ENCODE results near the gene DGKB. TPM values are rescaled to one million over a fixed set of nuclear protein-coding genes. Genes with fewer than 3 reads are reported as not detected.

Gene DGKB
- total RNA-seq, 6 experiments from 2014 or later = 0.11 to 0.16 (median 0.13) TPM; not detected in 2

DNA sequence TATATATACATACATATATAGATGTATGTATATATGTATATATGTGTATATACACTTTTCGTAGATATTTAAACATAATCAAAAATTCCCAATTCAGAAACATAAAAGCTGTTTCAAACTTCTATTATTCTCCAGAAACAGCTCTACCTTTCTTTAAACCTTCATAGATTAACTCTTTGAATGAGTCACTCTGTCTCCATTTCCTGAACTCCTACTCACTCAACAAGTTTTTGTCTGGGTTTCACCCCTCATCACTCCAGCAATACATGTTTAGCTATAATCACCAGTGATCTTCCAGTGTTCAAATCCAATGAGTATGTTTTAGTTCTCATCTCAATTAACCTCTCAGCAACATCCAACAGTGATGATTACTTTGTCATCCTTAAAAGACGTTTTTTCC, 9.6 kb downstream of the DGKB start:
- no peak overlapping the region for H3K4me3 ChIP-seq
- WGBS (ENCODE audit: insufficient coverage, low coverage, low lambda C conversion rate, missing lambda C conversion rate) = 35% methylated on average over 2 of the region's 2 CpGs

DNA sequence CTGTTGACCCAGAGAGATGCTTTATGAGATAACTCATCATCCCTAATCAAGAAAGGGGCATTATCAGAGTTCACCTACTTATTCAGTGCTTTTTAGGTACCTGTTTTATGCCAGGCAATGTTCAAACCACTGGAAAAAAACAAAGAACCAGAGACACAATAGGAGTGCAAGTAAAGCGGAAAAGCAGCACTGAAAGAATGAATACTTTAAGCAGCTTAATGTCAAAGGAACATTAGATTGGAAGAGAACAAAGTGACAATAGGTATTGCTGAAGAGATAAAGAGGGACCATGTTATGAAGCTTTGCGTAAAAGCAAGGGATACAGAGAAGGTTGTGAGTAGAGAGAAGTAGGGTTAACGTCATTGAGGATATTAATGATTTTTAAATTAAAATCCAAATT, 11.3 kb downstream of the DGKB start:
- H3K4me1 ChIP-seq = no peaks in the 10 kb centered on the region
- no peak overlapping the region for H3K27ac ChIP-seq
- no peak overlapping the region for H3K4me3 ChIP-seq
- intact Hi-C loops (cut with DNase I) = no loop called here
- no peaks in the 10 kb centered on the region for H3K9me3 ChIP-seq
- no peak for DNase-seq
- no peak for TF ChIP-seq POLR2A (IDR thresholded peaks at IDR 0.05)
- TF ChIP-seq, protein P1, sequence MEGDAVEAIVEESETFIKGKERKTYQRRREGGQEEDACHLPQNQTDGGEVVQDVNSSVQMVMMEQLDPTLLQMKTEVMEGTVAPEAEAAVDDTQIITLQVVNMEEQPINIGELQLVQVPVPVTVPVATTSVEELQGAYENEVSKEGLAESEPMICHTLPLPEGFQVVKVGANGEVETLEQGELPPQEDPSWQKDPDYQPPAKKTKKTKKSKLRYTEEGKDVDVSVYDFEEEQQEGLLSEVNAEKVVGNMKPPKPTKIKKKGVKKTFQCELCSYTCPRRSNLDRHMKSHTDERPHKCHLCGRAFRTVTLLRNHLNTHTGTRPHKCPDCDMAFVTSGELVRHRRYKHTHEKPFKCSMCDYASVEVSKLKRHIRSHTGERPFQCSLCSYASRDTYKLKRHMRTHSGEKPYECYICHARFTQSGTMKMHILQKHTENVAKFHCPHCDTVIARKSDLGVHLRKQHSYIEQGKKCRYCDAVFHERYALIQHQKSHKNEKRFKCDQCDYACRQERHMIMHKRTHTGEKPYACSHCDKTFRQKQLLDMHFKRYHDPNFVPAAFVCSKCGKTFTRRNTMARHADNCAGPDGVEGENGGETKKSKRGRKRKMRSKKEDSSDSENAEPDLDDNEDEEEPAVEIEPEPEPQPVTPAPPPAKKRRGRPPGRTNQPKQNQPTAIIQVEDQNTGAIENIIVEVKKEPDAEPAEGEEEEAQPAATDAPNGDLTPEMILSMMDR (IDR thresholded peaks at IDR 0.05) = no peak
- no peaks in the 10 kb centered on the region for H3K27me3 ChIP-seq
- WGBS (ENCODE audit: insufficient coverage, low coverage, low lambda C conversion rate, missing lambda C conversion rate) = 88% methylated on average over 3 of the region's 3 CpGs
- ATAC-seq = no peak
- no peaks in the 10 kb centered on the region for H3K36me3 ChIP-seq

More for the DNA sequence above, 9.6 kb downstream of the DGKB start:
- no peaks in the 10 kb centered on the region for H3K36me3 ChIP-seq
- no peak overlapping the region for H3K27ac ChIP-seq
- intact Hi-C loops (cut with DNase I) = no loop called here
- H3K27me3 ChIP-seq = no peaks in the 10 kb centered on the region
- DNase-seq = no peak
- TF ChIP-seq, protein P1 (IDR thresholded peaks at IDR 0.05) = no peak
- no peak for TF ChIP-seq POLR2A (IDR thresholded peaks at IDR 0.05)
- H3K9me3 ChIP-seq = no peaks in the 10 kb centered on the region
- no peaks in the 10 kb centered on the region for H3K4me1 ChIP-seq
- no peak for ATAC-seq

DNA sequence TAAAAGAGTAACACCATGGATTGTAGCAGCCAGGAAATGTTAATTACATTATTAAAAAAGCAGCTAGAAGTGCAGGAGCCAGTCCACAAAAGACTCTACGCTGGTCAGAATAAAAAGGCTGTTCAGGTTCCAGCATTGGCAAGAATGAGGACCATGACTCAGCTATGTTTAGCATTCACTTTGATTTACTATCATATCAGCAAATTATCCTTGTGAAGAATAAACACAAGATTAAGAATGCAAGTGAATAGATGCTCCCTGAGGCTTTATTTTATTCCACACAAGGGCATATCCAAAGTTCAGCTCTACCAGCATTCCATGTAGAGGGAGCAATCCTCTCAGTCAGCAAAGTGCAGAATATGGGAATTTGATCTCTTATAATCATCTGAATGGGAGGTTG, 13.6 kb downstream of the DGKB start:
- Histone ChIP-seq H3K9me3 (no peaks in the 10 kb centered on the region), H3K4me3 (no peak overlapping the region), H3K27me3 (no peaks in the 10 kb centered on the region), H3K27ac (no peak overlapping the region), H3K4me1 (no peaks in the 10 kb centered on the region), H3K36me3 (no peaks in the 10 kb centered on the region)
- 25% methylated on average over 1 of the region's 1 CpG for WGBS (ENCODE audit: insufficient coverage, low coverage, low lambda C conversion rate, missing lambda C conversion rate)
- intact Hi-C loops (cut with DNase I) = no loop called here
- ATAC-seq (peak in 3 of 4 donors; percentile 18 to 39 (median 39)), DNase-seq (no peak)
- TF ChIP-seq, protein P1 (IDR thresholded peaks at IDR 0.05) = no peak
- TF ChIP-seq POLR2A (IDR thresholded peaks at IDR 0.05) = no peak

DNA sequence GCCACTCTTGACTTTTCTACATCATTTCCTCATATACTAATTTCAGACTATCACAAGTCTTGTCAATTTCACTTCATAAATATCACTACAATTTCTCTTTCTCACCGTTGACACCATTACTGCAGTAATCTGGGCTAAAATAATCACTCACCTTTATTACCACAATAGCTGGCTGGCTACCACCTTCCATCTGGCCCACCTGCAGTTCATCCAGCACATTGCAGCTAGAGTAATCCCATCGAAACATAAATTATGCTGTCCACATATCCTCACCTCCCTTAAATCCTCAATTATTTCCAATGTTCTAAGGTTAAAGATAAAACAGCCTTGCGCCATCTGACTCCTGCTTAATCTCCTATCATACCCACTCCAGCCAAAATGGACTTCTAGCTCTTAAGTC, 16.0 kb downstream of the DGKB start:
- Histone ChIP-seq H3K27me3 (no peaks in the 10 kb centered on the region), H3K9me3 (no peaks in the 10 kb centered on the region), H3K4me3 (no peak overlapping the region), H3K36me3 (no peaks in the 10 kb centered on the region), H3K27ac (no peak overlapping the region), H3K4me1 (no peaks in the 10 kb centered on the region)
- no peak for ATAC-seq
- intact Hi-C loops (cut with DNase I) = no loop called here
- no peak for DNase-seq
- no peak for TF ChIP-seq POLR2A (IDR thresholded peaks at IDR 0.05)
- TF ChIP-seq, protein P1 (IDR thresholded peaks at IDR 0.05) = no peak
- WGBS (ENCODE audit: insufficient coverage, low coverage, low lambda C conversion rate, missing lambda C conversion rate) = 76% methylated on average over 3 of the region's 3 CpGs
